Ascending aorta (tissue), 2 donors: Measurements from ENCODE around the gene FAM229B. TPM values are rescaled to one million over a fixed set of nuclear protein-coding genes. Genes with fewer than 3 reads are reported as not detected.

ENCODE experiments used
- DNase-seq, 2 donors: peaks; one replicate each; pipeline ENCODE4 v3.0.0-alpha.2; 2019; ENCODE audit warnings: low spot score in 2 of 2
- H3K27ac ChIP-seq, 2 donors: fragments of 200-600 bp; sonication (generic); one replicate each; pipeline ENCODE4 v1.5.1; 2016 to 2017; ENCODE audit warnings: mild to moderate bottlenecking in 1 of 2
- H3K27me3 ChIP-seq: fragments of 200-600 bp; sonication (generic); one replicate; pipeline ENCODE4 v1.5.1; 2017
- H3K36me3 ChIP-seq, 2 donors: fragments of 200-600 bp; sonication (generic); one replicate each; pipeline ENCODE4 v1.5.1; 2016
- H3K4me1 ChIP-seq, 2 donors: fragments of 200-600 bp; sonication (generic); one replicate each; pipeline ENCODE4 v1.5.1; 2016 to 2017; ENCODE audit warnings: mild to moderate bottlenecking in 1 of 2
- H3K4me3 ChIP-seq, 2 donors: fragments of 200-600 bp; sonication (generic); one replicate each; pipeline ENCODE4 v1.5.1; 2016 to 2017; ENCODE audit warnings: mild to moderate bottlenecking in 1 of 2
- H3K9me3 ChIP-seq, 2 donors: fragments of 200-600 bp; sonication (generic); one replicate each; pipeline ENCODE4 v1.5.1; 2016
- intact Hi-C: fragments of 100-400 bp; cut with DNase I; formaldehyde crosslinking; loops from one replicate; pipeline ENCODE4 v1.15.1; 2023
- total RNA-seq: library from RNA; depleted of rRNA; stranded (reverse); fragments of >200 nt; gene quantifications from one replicate; pipeline ENCODE4 v1.1.0, GENCODE V29; 2016
- TF ChIP-seq, protein P1 (sequence below), 3 experiments: fragments of 200-600 bp in 2 of 3; fragments of 450-650 bp in 1 of 3; sonication (generic) in 2 of 3; IDR thresholded peaks; one replicate each; pipeline ENCODE4 v1.5.1; 2016 to 2019; ENCODE audit warnings: antibody characterized with exemption in 3 of 3, mild to moderate bottlenecking in 1 of 3, moderate library complexity in 1 of 3

FAM229B gene
- total RNA-seq, 1 donor from 2014 or later = 5.5 TPM

DNA sequence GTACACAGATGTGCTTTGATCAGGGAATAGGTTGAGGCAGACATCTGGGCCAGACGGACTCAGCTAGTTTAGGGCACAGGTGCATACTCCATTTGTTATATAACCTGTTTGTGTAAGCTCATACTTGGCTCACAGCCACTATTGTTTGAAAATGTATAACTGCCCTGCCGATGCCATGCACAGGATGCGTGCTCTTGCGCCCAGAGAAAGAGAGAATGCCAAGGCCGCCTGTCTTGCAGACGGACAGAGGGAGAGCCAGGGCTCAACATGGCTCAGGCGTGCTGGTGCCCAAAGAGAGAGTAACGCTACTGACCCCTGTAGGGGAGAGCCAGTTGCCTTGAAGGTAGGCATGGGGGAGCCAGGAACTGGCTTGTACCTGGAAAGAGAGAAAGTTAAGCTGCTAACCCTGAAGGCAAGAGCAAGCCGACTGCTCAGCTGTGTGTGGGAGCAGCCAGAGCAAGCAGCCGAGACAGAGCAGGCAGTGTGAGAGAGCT lies 57.7 kb downstream of the FAM229B start:
- intact Hi-C loops = no loop called here
- no peaks in the 10 kb centered on the region for H3K27me3 ChIP-seq
- H3K4me3 ChIP-seq = no peak overlapping the region
- TF ChIP-seq, protein P1, sequence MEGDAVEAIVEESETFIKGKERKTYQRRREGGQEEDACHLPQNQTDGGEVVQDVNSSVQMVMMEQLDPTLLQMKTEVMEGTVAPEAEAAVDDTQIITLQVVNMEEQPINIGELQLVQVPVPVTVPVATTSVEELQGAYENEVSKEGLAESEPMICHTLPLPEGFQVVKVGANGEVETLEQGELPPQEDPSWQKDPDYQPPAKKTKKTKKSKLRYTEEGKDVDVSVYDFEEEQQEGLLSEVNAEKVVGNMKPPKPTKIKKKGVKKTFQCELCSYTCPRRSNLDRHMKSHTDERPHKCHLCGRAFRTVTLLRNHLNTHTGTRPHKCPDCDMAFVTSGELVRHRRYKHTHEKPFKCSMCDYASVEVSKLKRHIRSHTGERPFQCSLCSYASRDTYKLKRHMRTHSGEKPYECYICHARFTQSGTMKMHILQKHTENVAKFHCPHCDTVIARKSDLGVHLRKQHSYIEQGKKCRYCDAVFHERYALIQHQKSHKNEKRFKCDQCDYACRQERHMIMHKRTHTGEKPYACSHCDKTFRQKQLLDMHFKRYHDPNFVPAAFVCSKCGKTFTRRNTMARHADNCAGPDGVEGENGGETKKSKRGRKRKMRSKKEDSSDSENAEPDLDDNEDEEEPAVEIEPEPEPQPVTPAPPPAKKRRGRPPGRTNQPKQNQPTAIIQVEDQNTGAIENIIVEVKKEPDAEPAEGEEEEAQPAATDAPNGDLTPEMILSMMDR (IDR thresholded peaks at IDR 0.05) = no peak
- H3K36me3 ChIP-seq = peaks cover 0 to 21% of the 10 kb centered on the region in 2 donors
- no peak overlapping the region for H3K27ac ChIP-seq
- H3K9me3 ChIP-seq = no peaks in the 10 kb centered on the region
- H3K4me1 ChIP-seq = no peaks in the 10 kb centered on the region
- DNase-seq = no peak

DNA sequence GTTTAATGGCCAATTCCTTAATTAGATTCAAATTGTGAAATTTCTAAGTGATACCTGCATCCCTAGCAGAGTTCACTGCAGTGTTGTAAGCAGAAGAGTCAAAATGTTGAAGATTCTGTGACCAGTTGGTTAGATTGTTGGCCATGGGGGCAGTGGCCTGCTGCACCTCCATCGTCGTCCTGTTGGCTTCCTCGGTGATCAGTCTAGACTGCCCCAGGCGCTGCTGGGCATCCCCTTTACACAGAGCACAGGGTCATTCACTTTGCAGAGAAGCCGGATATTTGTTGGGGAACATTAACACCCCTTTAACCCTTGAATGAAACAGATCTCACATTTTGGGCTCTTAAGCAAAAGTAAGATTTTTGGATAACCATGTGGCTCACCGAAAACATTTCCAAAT lies 60.7 kb downstream of the FAM229B start:
- TF ChIP-seq, protein P1 (IDR thresholded peaks at IDR 0.05) = no peak
- peaks cover 3 to 8% of the 10 kb centered on the region in 2 donors for H3K36me3 ChIP-seq

DNA sequence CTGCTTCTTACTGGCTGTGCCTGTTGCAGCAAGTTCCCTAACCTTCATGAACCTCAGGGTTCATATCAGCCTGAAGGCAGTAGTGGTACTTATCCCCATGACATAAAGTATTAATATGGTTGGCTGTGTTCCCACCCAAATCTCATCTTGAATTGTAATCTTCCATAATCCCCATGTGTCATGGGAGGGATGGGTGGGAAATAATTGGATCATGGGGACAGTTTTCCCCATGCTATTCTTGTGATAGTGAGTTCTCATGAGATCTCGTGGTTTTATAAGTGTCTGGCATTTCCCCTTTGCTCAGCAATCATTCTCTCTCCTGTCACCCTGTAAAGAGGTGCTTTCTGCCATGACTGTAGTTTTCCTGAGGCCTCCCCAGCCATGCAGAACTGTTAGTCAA lies 61.8 kb downstream of the FAM229B start:
- no peak for DNase-seq
- no peaks in the 10 kb centered on the region for H3K4me1 ChIP-seq
- H3K36me3 ChIP-seq = peaks cover 3 to 5% of the 10 kb centered on the region in 2 donors
- TF ChIP-seq, protein P1 (IDR thresholded peaks at IDR 0.05) = no peak
- intact Hi-C loops = no loop called here
- no peak overlapping the region for H3K27ac ChIP-seq
- no peaks in the 10 kb centered on the region for H3K27me3 ChIP-seq
- no peak overlapping the region for H3K4me3 ChIP-seq
- H3K9me3 ChIP-seq = no peaks in the 10 kb centered on the region

More for the DNA sequence above, 60.7 kb downstream of the FAM229B start:
- intact Hi-C loops = no loop called here
- DNase-seq = no peak
- Histone ChIP-seq H3K4me3 (no peak overlapping the region), H3K4me1 (no peaks in the 10 kb centered on the region), H3K27ac (no peak overlapping the region), H3K27me3 (no peaks in the 10 kb centered on the region), H3K9me3 (no peaks in the 10 kb centered on the region)

DNA sequence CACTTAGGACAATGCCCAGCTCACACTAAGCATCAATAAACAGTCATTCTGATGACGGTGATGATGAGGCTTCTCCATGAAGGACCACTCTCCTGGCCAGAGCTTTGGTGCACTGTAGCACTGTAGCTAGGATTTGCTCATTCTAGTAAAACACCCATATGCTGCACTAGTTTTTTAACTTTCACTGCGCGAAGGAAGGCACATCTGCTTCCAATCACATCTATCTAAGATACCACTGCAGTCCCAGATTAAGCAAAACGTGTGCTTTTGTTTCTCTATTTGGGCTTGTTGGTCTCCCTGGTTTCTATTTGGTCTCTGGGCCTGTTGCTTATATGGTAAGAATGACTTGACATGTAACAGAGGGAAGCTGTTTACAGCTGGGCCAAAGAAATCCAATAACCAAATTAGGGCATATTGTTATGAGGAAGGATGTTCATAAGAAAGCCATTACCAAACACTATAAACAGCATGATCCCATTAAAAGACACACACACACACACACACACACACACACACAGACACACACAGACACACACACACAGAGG lies 62.4 kb downstream of the FAM229B start:
- H3K4me1 ChIP-seq = no peaks in the 10 kb centered on the region
- H3K27ac ChIP-seq = no peak overlapping the region
- DNase-seq = no peak
- H3K36me3 ChIP-seq = peaks cover 0 to 3% of the 10 kb centered on the region in 2 donors
- intact Hi-C loops = no loop called here
- TF ChIP-seq, protein P1 (IDR thresholded peaks at IDR 0.05) = no peak
- H3K27me3 ChIP-seq = no peaks in the 10 kb centered on the region
- no peaks in the 10 kb centered on the region for H3K9me3 ChIP-seq
- no peak overlapping the region for H3K4me3 ChIP-seq

DNA sequence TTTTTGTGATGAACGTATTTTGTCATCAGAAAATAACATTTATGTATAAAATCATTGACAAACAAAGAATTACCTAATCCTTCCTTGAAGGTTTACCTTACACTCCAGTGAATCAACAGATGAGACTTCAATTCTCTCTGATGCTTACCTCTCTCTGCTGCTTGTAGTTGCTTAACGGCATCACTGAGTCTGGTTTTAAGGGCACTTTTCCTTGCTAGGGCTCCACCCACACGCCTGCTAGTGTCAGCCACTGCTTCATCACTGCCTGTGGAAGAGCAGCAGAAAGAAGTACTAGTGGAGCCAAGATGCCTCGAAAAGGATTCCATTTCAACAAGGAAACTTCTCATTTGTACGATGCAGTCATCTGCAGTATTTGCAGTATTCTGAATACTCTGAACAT lies 63.0 kb downstream of the FAM229B start:
- Histone ChIP-seq H3K4me1 (no peaks in the 10 kb centered on the region), H3K9me3 (no peaks in the 10 kb centered on the region), H3K27me3 (no peaks in the 10 kb centered on the region), H3K27ac (no peak overlapping the region), H3K36me3 (peaks cover 0 to 3% of the 10 kb centered on the region in 2 donors), H3K4me3 (no peak overlapping the region)
- DNase-seq = no peak
- TF ChIP-seq, protein P1 (IDR thresholded peaks at IDR 0.05) = no peak
- intact Hi-C loops = no loop called here

Other genes with a start within 250 kb of the FAM229B start
- gene FYN, start 214.1 kb upstream of the FAM229B start, total RNA-seq = 141 TPM
- not detected for gene CCN6, start 33.5 kb upstream of the FAM229B start, total RNA-seq
- gene TUBE1, start 109 bp upstream of the FAM229B start, total RNA-seq = 6.0 TPM
- 49.0 TPM for gene LAMA4, start 167.0 kb downstream of the FAM229B start, total RNA-seq